ENCODE results near the gene CUTA. TPM values are rescaled to one million over a fixed set of nuclear protein-coding genes. Genes with fewer than 3 reads are reported as not detected.

The CUTA gene
- total and polyA plus RNA-seq, 2 of the 13 experiments (the other 11 are each of a cell fraction or from before 2014, with no cell fraction given): 170 to 180 TPM

GRCh38 chr6:33450434-33450833 lies 32.5 kb upstream of the CUTA start (continued):
- TF ChIP-seq, protein P1, sequence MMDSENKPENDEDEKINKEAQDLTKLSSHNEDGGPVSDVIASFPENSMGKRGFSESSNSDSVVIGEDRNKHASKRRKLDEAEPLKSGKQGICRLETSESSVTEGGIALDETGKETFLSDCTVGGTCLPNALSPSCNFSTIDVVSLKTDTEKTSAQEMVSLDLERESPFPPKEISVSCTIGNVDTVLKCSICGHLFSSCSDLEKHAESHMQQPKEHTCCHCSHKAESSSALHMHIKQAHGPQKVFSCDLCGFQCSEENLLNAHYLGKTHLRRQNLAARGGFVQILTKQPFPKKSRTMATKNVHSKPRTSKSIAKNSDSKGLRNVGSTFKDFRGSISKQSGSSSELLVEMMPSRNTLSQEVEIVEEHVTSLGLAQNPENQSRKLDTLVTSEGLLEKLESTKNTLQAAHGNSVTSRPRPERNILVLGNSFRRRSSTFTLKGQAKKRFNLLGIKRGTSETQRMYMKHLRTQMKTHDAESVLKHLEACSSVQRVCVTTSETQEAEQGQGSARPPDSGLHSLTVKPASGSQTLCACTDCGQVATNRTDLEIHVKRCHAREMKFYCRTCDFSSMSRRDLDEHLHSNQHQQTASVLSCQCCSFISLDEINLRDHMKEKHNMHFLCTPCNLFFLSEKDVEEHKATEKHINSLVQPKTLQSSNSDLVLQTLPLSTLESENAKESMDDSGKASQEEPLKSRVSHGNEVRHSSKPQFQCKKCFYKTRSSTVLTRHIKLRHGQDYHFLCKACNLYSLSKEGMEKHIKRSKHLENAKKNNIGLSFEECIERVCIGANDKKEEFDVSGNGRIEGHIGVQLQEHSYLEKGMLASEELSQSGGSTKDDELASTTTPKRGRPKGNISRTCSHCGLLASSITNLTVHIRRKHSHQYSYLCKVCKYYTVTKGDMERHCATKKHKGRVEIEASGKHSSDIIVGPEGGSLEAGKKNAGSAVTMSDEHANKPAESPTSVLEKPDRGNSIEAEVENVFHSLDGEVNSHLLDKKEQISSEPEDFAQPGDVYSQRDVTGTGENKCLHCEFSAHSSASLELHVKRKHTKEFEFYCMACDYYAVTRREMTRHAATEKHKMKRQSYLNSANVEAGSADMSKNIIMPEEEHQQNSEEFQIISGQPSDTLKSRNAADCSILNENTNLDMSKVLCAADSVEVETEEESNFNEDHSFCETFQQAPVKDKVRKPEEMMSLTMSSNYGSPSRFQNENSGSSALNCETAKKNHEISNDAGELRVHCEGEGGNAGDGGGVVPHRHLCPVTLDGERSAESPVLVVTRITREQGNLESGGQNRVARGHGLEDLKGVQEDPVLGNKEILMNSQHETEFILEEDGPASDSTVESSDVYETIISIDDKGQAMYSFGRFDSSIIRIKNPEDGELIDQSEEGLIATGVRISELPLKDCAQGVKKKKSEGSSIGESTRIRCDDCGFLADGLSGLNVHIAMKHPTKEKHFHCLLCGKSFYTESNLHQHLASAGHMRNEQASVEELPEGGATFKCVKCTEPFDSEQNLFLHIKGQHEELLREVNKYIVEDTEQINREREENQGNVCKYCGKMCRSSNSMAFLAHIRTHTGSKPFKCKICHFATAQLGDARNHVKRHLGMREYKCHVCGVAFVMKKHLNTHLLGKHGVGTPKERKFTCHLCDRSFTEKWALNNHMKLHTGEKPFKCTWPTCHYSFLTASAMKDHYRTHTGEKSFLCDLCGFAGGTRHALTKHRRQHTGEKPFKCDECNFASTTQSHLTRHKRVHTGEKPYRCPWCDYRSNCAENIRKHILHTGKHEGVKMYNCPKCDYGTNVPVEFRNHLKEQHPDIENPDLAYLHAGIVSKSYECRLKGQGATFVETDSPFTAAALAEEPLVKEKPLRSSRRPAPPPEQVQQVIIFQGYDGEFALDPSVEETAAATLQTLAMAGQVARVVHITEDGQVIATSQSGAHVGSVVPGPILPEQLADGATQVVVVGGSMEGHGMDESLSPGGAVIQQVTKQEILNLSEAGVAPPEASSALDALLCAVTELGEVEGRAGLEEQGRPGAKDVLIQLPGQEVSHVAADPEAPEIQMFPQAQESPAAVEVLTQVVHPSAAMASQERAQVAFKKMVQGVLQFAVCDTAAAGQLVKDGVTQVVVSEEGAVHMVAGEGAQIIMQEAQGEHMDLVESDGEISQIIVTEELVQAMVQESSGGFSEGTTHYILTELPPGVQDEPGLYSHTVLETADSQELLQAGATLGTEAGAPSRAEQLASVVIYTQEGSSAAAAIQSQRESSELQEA (CRISPR knock-in tag; IDR thresholded peaks at IDR 0.05; ENCODE audit: not compliant biosample characterization): no peak
- TF ChIP-seq ZBTB44 (CRISPR knock-in tag; IDR thresholded peaks at IDR 0.05): no peak
- TF ChIP-seq PAWR (CRISPR knock-in tag; IDR thresholded peaks at IDR 0.05; ENCODE audit: borderline replicate concordance): no peak
- TF ChIP-seq ZNF678 (CRISPR knock-in tag; IDR thresholded peaks at IDR 0.05): no peak
- no peak for TF ChIP-seq GATA4 (IDR thresholded peaks at IDR 0.05; ENCODE audit: borderline replicate concordance, low read depth)
- TF ChIP-seq MTERF4 (CRISPR knock-in tag; IDR thresholded peaks at IDR 0.05): no peak

All from HepG2 (cell line).